Activated naive CD4-positive, alpha-beta T cell treated with anti-CD3 and anti-CD28 coated beads, Interleukin-2, amount 50 U/mL, for 72 hours (primary cell): ENCODE data around the gene ZNF385C. TPM values are rescaled to one million over a fixed set of nuclear protein-coding genes. Genes with fewer than 3 reads are reported as not detected.
"Not testable (repeated sequence)": the region's sequence is repeated elsewhere in the genome, so short reads cannot be mapped to it uniquely, and the experiment has no call there.

Source experiments
- ATAC-seq, 2 donors: fragments of 150-1000 bp; cut with Tn5 transposase; 2 replicates each; pipeline ENCODE4 v1.10.0; 2021; ENCODE audit warnings: mild to moderate bottlenecking in 2 of 2, moderate library complexity in 2 of 2
- DNase-seq, 2 donors: peaks; one replicate each; pipeline ENCODE4 v3.0.0; 2021 to 2022; ENCODE audit warnings: low spot score in 2 of 2
- H3K27ac Mint-ChIP-seq, 2 donors: one replicate each; pipeline ENCODE4 v1.8.0; 2022; ENCODE audit warnings: mild to moderate bottlenecking in 2 of 2, mixed read lengths in 2 of 2
- H3K36me3 Mint-ChIP-seq, 2 donors: one replicate each; pipeline ENCODE4 v1.8.0; 2022; ENCODE audit warnings: mixed read lengths in 2 of 2
- H3K9me3 Mint-ChIP-seq, 2 donors: one replicate each; pipeline ENCODE4 v1.8.0; 2022; ENCODE audit warnings: mixed read lengths in 2 of 2
- total RNA-seq, 2 donors: library from RNA; stranded (reverse); gene quantifications; one replicate each; pipeline ENCODE4 v1.2.3, GENCODE V29; 2022

The ZNF385C gene
- under 1 TPM in 1 of 2 donors, not detected in 1; 0.82 TPM for total RNA-seq

- no peak within 1 kb of the TSS for H3K27ac Mint-ChIP-seq
- H3K9me3 Mint-ChIP-seq = no peaks in the 10 kb centered on the region
- ATAC-seq = peak; percentile 26 to 76
- H3K36me3 Mint-ChIP-seq = no peaks in the 10 kb centered on the region
- peak in 1 of 2 donors; percentile 42 for DNase-seq
Observed at GRCh38 chr17:42097691-42098631, at the start of gene ZNF385C. ZNF385C (minus strand) TSS chr17:42098473; CDS start chr17:42063056, 35,417 bp downstream.

GRCh38 chr17:42146911-42147607, 48.8 kb upstream of the ZNF385C start:
- ATAC-seq (no peak), DNase-seq (no peak)
- H3K9me3 Mint-ChIP-seq = no peaks in the 10 kb centered on the region
- H3K36me3 Mint-ChIP-seq = no peaks in the 10 kb centered on the region
- peak overlapping the region; percentile 33 to 34 for H3K27ac Mint-ChIP-seq

GRCh38 chr17:42143138-42143537, 44.9 kb upstream of the ZNF385C start:
- DNase-seq, ATAC-seq, H3K9me3 Mint-ChIP-seq, H3K36me3 Mint-ChIP-seq: not testable (repeated sequence)
- peak overlapping the region in 1 of 2 donors; percentile 58 for H3K27ac Mint-ChIP-seq

- DNase-seq (no peak), ATAC-seq (no peak)
- H3K27ac Mint-ChIP-seq = peak overlapping the region in 1 of 2 donors; percentile 58
- H3K36me3 Mint-ChIP-seq = peaks cover 0 to 9% of the 10 kb centered on the region in 2 donors
- H3K9me3 Mint-ChIP-seq = no peaks in the 10 kb centered on the region
Observed at GRCh38 chr17:42142371-42142896, 44.2 kb upstream of the ZNF385C start.

- Mint-ChIP-seq H3K36me3 (peaks cover 0 to 9% of the 10 kb centered on the region in 2 donors), H3K9me3 (no peaks in the 10 kb centered on the region), H3K27ac (peak overlapping the region in 1 of 2 donors; percentile 22)
- DNase-seq (no peak), ATAC-seq (no peak)
Observed at GRCh38 chr17:42141382-42141781, 43.1 kb upstream of the ZNF385C start.

- not testable (repeated sequence) for ATAC-seq, H3K9me3 Mint-ChIP-seq, DNase-seq
- Mint-ChIP-seq H3K36me3 (peaks cover 3 to 13% of the 10 kb centered on the region in 2 donors), H3K27ac (peak overlapping the region in 1 of 2 donors; percentile 22)
Observed at GRCh38 chr17:42140690-42141089, 42.4 kb upstream of the ZNF385C start.

GRCh38 chr17:42138749-42139492, 40.6 kb upstream of the ZNF385C start:
- Mint-ChIP-seq H3K36me3 (peaks cover 4 to 15% of the 10 kb centered on the region in 2 donors), H3K27ac (peak overlapping the region in 1 of 2 donors; percentile 20), H3K9me3 (no peaks in the 10 kb centered on the region)
- ATAC-seq (no peak), DNase-seq (no peak)

- Mint-ChIP-seq H3K9me3 (no peaks in the 10 kb centered on the region), H3K27ac (peak overlapping the region in 1 of 2 donors; percentile 50), H3K36me3 (peaks cover 4 to 15% of the 10 kb centered on the region in 2 donors)
- no peak for ATAC-seq
- no peak for DNase-seq
Observed at GRCh38 chr17:42136654-42137051, 38.4 kb upstream of the ZNF385C start.

- Mint-ChIP-seq H3K36me3 (peaks cover 4 to 8% of the 10 kb centered on the region in 2 donors), H3K27ac (peak overlapping the region; percentile 54 to 57), H3K9me3 (no peaks in the 10 kb centered on the region)
- ATAC-seq (no peak), DNase-seq (no peak)
Observed at GRCh38 chr17:42135664-42136653, 37.7 kb upstream of the ZNF385C start.

- H3K9me3 Mint-ChIP-seq = no peaks in the 10 kb centered on the region
- DNase-seq = no peak
- peak overlapping the region in 1 of 2 donors; percentile 54 for H3K27ac Mint-ChIP-seq
- ATAC-seq = no peak
- H3K36me3 Mint-ChIP-seq = peaks cover 6 to 8% of the 10 kb centered on the region in 2 donors
Observed at GRCh38 chr17:42135151-42135550, 36.9 kb upstream of the ZNF385C start.

GRCh38 chr17:42133461-42134041, 35.3 kb upstream of the ZNF385C start:
- Mint-ChIP-seq H3K9me3 (no peaks in the 10 kb centered on the region), H3K36me3 (peaks cover 6 to 8% of the 10 kb centered on the region in 2 donors), H3K27ac (peak overlapping the region; percentile 53 to 97)
- ATAC-seq = peak; percentile 62 to 79
- no peak for DNase-seq

GRCh38 chr17:42132941-42133340, 34.7 kb upstream of the ZNF385C start:
- Mint-ChIP-seq H3K9me3 (no peaks in the 10 kb centered on the region), H3K36me3 (peaks cover 6 to 8% of the 10 kb centered on the region in 2 donors), H3K27ac (peak overlapping the region; percentile 53 to 97)
- DNase-seq = no peak
- ATAC-seq = peak; percentile 83 to 93

GRCh38 chr17:42131981-42132432, 33.7 kb upstream of the ZNF385C start:
- Mint-ChIP-seq H3K27ac (peak overlapping the region; percentile 53 to 97), H3K9me3 (no peaks in the 10 kb centered on the region), H3K36me3 (peaks cover 6 to 8% of the 10 kb centered on the region in 2 donors)
- ATAC-seq (no peak), DNase-seq (no peak)

- DNase-seq = no peak
- peaks cover 6 to 8% of the 10 kb centered on the region in 2 donors for H3K36me3 Mint-ChIP-seq
- ATAC-seq = no peak
- peak overlapping the region; percentile 22 to 53 for H3K27ac Mint-ChIP-seq
- H3K9me3 Mint-ChIP-seq = no peaks in the 10 kb centered on the region
Observed at GRCh38 chr17:42131232-42131631, 33.0 kb upstream of the ZNF385C start.
